Hepatocyte (in vitro differentiated cells): ENCODE measurements around the gene RGS8.

Experiments used
- EZH2 ChIP-seq: fragments of 200-600 bp; sonication (generic); IDR thresholded peaks from 2 replicates; pipeline ENCODE4 v1.6.1; 2016; ENCODE audit warnings: antibody characterized with exemption, mild to moderate bottlenecking, borderline replicate concordance
- TF ChIP-seq, protein P1 (sequence below): fragments of 200-600 bp; sonication (generic); IDR thresholded peaks from 2 replicates; pipeline ENCODE4 v1.5.1; 2016; ENCODE audit warnings: antibody characterized with exemption, mild to moderate bottlenecking; ENCODE audit not compliant: poor library complexity

DNA sequence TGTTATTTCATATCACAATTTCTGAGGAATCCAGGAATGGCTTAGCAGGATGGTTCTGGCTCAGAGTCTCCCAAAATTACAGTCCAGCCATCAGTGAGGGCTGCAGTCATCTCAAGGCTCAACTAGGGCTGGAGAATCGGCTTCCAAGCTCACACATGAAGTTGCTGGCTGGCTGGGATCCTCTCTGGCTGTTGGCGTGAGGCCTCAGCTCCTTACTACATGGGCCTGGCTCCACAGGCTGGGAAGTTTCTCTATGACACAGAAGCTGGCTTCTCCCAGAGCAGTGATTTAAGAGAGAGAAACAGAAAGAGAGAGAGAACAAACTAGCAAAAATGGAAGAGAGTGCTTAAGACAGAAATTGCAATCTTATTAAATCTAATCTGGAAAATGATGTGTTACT, 38.8 kb upstream of the RGS8 start:
- TF ChIP-seq, protein P1, sequence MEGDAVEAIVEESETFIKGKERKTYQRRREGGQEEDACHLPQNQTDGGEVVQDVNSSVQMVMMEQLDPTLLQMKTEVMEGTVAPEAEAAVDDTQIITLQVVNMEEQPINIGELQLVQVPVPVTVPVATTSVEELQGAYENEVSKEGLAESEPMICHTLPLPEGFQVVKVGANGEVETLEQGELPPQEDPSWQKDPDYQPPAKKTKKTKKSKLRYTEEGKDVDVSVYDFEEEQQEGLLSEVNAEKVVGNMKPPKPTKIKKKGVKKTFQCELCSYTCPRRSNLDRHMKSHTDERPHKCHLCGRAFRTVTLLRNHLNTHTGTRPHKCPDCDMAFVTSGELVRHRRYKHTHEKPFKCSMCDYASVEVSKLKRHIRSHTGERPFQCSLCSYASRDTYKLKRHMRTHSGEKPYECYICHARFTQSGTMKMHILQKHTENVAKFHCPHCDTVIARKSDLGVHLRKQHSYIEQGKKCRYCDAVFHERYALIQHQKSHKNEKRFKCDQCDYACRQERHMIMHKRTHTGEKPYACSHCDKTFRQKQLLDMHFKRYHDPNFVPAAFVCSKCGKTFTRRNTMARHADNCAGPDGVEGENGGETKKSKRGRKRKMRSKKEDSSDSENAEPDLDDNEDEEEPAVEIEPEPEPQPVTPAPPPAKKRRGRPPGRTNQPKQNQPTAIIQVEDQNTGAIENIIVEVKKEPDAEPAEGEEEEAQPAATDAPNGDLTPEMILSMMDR = no peak
- no peak for TF ChIP-seq EZH2
